ENCODE results near the gene ALKBH7.

- TF ChIP-seq ESRRG (CRISPR knock-in tag; IDR thresholded peaks at IDR 0.05) = no peak
- no peak for TF ChIP-seq PATZ1 (CRISPR knock-in tag; IDR thresholded peaks at IDR 0.05; ENCODE audit: borderline replicate concordance)
These were observed 48.8 kb downstream of the ALKBH7 start for GRCh38 chr19:6421075-6422014.

All from SK-N-SH treated with all-trans-retinoic acid at 6 μM for 48 hours (cell line).